HPDE6-E6E7 (cell line): ENCODE data around the gene CEP83.
"Not testable (repeated sequence)": the region's sequence is repeated elsewhere in the genome, so short reads cannot be mapped to it uniquely, and the experiment has no call there.

Experiments used
- DNase-seq: peaks from one replicate; pipeline ENCODE4 v3.0.0; 2011; ENCODE audit warnings: missing footprints; ENCODE audit errors: extremely low spot score

Gene CEP83

GRCh38 chr12:94379479-94380113 lies 80.1 kb downstream of the CEP83 start:
- DNase-seq, result no peak

GRCh38 chr12:94377599-94377998 lies 82.1 kb downstream of the CEP83 start:
- DNase-seq, result no peak

GRCh38 chr12:94374124-94374523 lies 85.5 kb downstream of the CEP83 start:
- no peak for DNase-seq

DNA sequence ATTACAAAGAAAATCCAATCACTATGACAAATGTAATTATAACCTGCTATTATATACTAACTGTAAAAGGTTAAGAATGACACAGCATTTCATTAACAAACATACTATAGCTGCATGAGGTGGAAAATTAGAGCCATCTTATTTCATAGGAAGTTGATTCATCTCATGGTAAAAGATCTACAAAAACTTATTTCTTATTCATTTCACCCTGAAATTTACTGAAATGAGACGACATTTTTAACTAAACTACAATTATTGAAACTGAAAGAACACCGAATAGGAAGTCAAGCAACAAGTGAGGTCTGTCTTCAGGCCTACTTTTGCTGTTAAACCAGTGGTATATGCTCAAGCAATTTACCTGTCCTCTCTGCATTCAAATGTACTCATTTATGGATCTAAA lies 87.2 kb downstream of the CEP83 start:
- DNase-seq, result no peak

DNA sequence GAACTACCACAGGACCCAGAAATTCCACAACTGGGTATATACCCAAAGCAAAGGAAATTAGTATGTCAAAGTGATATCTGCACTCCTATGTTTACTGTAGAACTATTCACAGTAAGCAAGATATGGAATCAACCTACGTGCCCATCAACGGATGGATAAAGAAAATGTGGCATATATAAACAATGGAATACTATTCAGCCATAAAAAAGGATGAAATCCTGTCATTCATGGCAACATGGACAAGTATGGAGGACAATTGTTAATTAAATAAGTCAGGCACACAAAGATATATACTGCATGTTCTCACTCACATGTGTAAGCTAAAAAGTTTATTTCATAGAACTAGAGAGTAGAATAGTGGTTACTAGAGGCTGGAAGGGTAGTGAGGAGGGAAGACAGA lies 97.0 kb downstream of the CEP83 start:
- no peak for DNase-seq

- DNase-seq, result no peak
Observed at GRCh38 chr12:94359761-94360160, 99.9 kb downstream of the CEP83 start.

DNA sequence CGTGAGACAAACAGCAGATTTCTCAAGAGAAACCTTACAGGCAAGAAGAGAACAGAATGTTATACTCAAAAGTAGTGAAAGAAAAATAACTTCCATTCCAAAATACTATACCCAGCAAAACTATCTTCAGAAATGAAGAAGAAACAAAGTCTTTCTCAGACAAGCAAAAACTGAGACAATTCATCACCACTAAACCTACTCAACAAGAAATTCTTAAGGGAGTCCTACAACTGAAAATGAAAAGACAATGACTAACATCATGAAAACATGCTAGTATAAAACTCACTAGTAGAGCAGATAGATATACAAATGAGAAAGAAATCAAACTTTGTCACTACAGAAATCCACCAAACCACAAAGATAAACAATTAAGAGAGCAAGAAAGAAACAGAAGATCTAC lies 106.5 kb downstream of the CEP83 start:
- no peak for DNase-seq

- no peak for DNase-seq
Observed at GRCh38 chr12:94340573-94340972, 119.1 kb downstream of the CEP83 start.

DNA sequence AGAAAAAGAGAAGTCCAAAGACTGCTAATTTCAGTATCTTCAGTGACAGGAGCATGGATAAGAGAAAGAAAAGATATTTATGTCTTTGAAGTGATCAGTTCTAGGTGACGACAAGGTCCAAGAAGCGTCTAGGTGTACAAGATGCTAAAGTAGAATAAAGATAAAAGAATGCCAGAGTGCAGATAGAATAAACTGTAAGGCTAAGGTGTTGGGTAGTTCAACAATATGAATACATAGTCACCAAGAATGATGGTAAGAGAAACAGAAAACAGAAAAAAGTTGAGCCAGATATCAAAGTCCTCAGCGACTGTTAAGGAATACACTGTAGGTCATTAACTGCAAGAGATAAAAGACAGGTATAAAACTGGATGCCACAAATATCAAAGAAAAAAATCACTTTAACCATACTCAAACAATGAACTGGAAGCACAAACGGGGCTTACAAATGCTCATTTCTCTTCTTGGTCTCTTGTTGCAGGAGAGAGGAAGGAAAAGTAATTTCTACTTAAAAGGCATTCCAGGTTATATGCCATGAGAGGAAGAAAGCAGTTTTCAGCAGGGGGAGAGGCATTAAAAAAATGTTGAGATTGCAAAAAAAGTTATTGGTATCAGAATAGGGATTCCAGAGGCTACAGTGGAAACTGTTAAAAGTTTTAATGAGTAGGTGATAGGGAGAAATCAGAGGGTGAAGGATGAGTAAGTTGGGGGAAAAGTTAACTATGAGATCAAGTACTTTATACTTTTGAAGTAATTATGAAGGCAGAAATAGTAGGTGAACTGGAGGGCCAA lies 121.5 kb downstream of the CEP83 start:
- DNase-seq, result no peak

- no peak for DNase-seq
Observed at GRCh38 chr12:94336211-94336925, 123.3 kb downstream of the CEP83 start.

DNA sequence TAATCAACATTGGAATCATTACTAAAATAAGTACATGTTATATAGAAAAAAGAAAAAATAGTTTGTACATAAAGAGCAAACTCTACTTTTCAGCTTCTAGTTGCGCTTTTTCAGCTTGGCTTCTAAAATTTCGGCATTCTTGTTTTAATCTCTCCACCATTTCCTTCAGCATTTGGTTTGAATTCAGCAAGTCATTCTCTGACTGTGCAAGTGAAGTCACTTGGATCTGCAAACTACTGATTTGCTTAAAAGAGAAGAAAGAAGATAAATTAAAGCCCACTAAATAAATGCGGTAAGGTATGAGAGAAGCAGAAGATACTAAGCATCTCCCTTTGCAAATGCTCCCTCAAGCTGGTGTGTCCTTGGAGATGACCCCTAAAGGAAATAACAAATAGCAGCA lies 126.3 kb downstream of the CEP83 start:
- no peak for DNase-seq

DNA sequence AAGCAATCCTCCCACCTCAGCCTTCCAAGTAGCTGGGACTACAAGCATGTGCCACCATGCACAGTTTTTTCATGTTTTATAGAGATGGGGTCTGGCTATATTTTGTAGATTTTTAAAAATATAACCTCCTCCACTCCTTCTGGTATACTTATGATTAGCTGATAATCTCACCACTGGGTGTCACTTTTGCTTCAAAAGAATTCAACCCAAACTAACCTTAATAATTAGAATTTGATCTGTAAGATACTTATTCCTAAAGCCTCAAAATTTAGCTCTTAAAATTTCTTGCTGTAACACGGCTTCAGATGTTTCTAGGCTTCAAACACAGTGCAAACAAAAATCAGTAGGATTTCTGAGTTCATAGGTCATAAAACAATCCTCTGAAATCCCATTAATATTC lies 130.3 kb downstream of the CEP83 start:
- DNase-seq, result no peak

DNA sequence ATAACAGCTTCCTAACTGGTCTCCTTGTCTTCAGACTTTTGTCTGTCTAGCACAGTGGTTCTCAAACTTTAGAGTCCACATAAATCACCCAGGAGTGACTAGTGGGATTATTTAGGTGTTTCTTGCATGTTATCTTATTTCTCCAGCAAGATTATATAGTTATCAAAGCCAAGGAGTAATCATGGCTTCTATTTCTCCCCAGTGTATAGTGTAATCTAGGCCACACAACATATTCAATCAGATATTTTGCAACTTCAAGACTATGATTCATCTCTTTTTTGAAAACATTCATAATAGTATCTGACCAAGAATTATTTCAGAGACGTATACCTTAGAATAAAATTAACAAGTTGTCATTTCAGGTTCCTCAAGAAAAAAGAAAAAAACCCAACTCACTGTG lies 131.9 kb downstream of the CEP83 start:
- DNase-seq, result no peak

DNA sequence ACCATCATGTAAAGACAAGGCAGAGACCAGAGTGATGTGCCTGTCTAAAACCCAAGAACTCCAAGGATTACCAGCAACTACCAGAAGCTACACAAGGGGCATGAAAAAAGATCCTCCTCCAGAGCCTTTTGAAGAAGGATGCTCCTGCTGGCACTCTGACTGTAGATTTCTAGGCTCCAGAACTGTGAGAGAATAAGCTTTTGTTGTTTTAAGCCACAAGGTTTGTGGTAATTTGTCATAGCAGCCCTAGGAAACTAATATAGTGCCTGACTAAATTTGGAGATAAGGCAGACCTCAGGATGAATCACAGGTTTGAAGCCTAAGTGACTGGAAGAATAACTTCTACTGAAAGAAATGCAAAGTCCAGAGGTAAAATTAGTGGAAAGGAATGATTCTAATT lies 132.9 kb downstream of the CEP83 start:
- no peak for DNase-seq

GRCh38 chr12:94326234-94326633 lies 133.4 kb downstream of the CEP83 start:
- no peak for DNase-seq

- DNase-seq, result no peak
Observed at GRCh38 chr12:94322346-94322745, 137.3 kb downstream of the CEP83 start.

GRCh38 chr12:94320109-94320508 lies 139.6 kb downstream of the CEP83 start:
- no peak for DNase-seq

GRCh38 chr12:94318181-94318580 lies 141.5 kb downstream of the CEP83 start:
- no peak for DNase-seq

DNA sequence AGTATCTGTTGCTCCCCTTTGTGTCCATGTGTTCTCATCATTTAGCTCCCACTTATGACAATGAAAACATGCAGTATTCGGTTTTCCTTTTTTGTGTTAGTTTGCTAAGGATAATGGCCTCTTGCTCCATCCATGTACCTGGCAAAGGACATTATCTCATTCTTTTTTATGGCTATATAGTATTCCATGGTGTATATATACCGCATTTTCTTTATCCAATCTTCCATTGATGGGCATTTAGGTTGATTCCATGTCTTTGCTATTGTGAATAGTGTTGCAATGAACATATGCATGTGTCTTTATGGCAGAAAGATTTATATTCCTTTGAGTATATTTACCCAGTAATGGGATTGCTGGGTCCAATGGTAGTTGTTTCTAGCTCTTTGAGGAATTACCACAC lies 143.1 kb downstream of the CEP83 start:
- DNase-seq, result not testable (repeated sequence)

DNA sequence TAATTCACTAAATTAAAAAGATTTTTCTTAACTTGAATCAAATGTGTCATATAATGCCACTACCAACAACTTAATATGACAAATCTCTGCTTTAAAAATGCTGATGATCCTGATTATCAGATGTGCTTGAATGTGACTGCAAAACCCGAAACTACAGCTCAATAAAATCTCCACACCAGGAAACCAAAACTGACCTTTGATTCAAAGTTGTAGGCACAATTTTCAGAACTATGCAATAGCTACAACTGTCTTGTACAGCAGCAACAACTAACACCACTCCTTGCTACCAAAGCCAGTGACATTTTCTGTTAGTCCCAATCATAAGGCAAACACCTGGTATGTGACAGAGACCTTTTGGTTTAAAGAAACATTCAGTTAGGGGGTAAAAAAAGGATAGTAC lies 147.3 kb downstream of the CEP83 start:
- no peak for DNase-seq

DNA sequence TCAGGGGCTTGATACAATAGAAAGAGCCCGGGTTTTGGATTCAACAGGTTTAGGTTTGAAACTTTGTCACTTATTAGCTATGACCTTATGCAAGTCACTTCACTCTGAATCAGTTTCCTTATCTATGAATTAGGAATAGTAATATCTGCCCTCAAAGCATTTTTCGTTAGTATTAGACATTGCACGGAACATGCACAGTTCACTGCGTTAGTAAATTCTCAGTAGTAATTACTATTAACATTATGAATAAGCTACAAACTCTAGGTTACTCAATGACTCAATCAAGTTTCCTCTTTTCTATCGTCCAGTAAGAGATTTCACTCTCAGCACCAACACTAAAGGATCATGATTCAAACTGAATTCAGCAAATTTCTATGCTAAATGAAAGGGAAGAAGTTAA lies 150.3 kb downstream of the CEP83 start:
- no peak for DNase-seq

- no peak for DNase-seq
Observed at GRCh38 chr12:94308612-94309011, 151.1 kb downstream of the CEP83 start.
